Left lung (tissue), 10 donors: ENCODE results near the gene COL6A1. TPM values are rescaled to one million over a fixed set of nuclear protein-coding genes. Genes with fewer than 3 reads are reported as not detected.

Source experiments
- ATAC-seq: fragments of 200-7000 bp; cut with Tn5 transposase; one replicate; pipeline ENCODE4 v1.9.1; 2020; ENCODE audit warnings: moderate library complexity
- DNase-seq, 4 donors: peaks; one replicate each; pipeline ENCODE4 v3.0.0-alpha.2; 2013 to 2020
- H3K27ac ChIP-seq, 2 donors: fragments of 200-600 bp; sonication (generic) in 1 of 2; one replicate each; pipeline versions ENCODE4 v1.5.0 to v1.8.0; 2020 to 2021
- H3K27me3 ChIP-seq, 2 donors: fragments of 200-600 bp; sonication (generic) in 1 of 2; one replicate each; pipeline versions ENCODE4 v1.5.0 to v1.8.0; 2020 to 2021
- H3K36me3 ChIP-seq, 2 donors: fragments of 200-600 bp; sonication (generic) in 1 of 2; one replicate each; pipeline versions ENCODE4 v1.5.0 to v1.8.0; 2020 to 2021
- H3K4me1 ChIP-seq, 2 donors: fragments of 200-600 bp; one replicate each; pipeline ENCODE4 v1.8.0; 2021
- H3K4me3 ChIP-seq, 2 donors: fragments of 200-600 bp; sonication (generic) in 1 of 2; one replicate each; pipeline versions ENCODE4 v1.5.0 to v1.8.0; 2020 to 2021; ENCODE audit warnings: mild to moderate bottlenecking in 1 of 2
- H3K9me3 ChIP-seq, 2 donors: fragments of 200-600 bp; sonication (generic) in 1 of 2; one replicate each; pipeline versions ENCODE4 v1.5.0 to v1.8.0; 2020 to 2021
- CTCF ChIP-seq, 2 donors: fragments of 200-600 bp; sonication (generic) in 1 of 2; IDR thresholded peaks; one replicate each; pipeline versions ENCODE4 v1.5.0 to v1.8.0; 2021; ENCODE audit warnings: antibody characterized with exemption in 2 of 2
- intact Hi-C, 2 donors: fragments of 100-400 bp; cut with DNase I; formaldehyde crosslinking; loops; one replicate each; pipeline versions ENCODE4 v1.11.2 to v1.14.2; 2022
- polyA plus RNA-seq, 6 donors: library from polyadenylated mRNA; unstranded; fragments of 120-200 nt; gene quantifications; one replicate each; pipeline ENCODE4 v1.2.1, GENCODE V29; 2013; ENCODE audit not compliant: insufficient read length in 6 of 6
- total RNA-seq, 2 donors: library from RNA; stranded (reverse); fragmentation: NEBNext Ultra II Directional; extraction: Animal tissue kit (Norgen Biotek cat#: 25700); gene quantifications; one replicate each; pipeline ENCODE4 v1.2.1, GENCODE V29; 2021
- donor health status: DM: no; HTN: yes; CAD: no.
- donor health status: DM: no; HTN: no; CAD: no.

COL6A1 gene
- total and polyA plus RNA-seq, 8 donors = 272 to 574 (median 341) TPM

GRCh38 chr21:46008893-46009621, 27.5 kb downstream of the COL6A1 start:
- intact Hi-C loops = no loop called here
- Histone ChIP-seq H3K4me1 (no peaks in the 10 kb centered on the region), H3K36me3 (no peaks in the 10 kb centered on the region), H3K4me3 (no peak overlapping the region), H3K27ac (no peak overlapping the region), H3K9me3 (peaks cover 0 to 19% of the 10 kb centered on the region in 2 donors), H3K27me3 (no peaks in the 10 kb centered on the region)
- ATAC-seq (no peak), DNase-seq (no peak)
- no peak for TF ChIP-seq CTCF (IDR thresholded peaks at IDR 0.05)

GRCh38 chr21:46009951-46010705, 28.6 kb downstream of the COL6A1 start:
- intact Hi-C loops = no loop called here
- peak in 2 of 4 donors; percentile 47 to 67 for DNase-seq
- TF ChIP-seq CTCF (IDR thresholded peaks at IDR 0.05) = no peak
- Histone ChIP-seq H3K4me1 (no peaks in the 10 kb centered on the region), H3K27ac (no peak overlapping the region), H3K36me3 (no peaks in the 10 kb centered on the region), H3K9me3 (peaks cover 0 to 19% of the 10 kb centered on the region in 2 donors), H3K4me3 (no peak overlapping the region), H3K27me3 (no peaks in the 10 kb centered on the region)
- no peak for ATAC-seq

- Histone ChIP-seq H3K4me1 (no peaks in the 10 kb centered on the region), H3K27me3 (no peaks in the 10 kb centered on the region), H3K4me3 (no peak overlapping the region), H3K27ac (no peak overlapping the region), H3K9me3 (peaks cover 0 to 18% of the 10 kb centered on the region in 2 donors), H3K36me3 (no peaks in the 10 kb centered on the region)
- intact Hi-C loops = no loop called here
- no peak for ATAC-seq
- no peak for DNase-seq
- TF ChIP-seq CTCF (IDR thresholded peaks at IDR 0.05) = no peak
Measured at GRCh38 chr21:46011267-46011967, 29.8 kb downstream of the COL6A1 start.

GRCh38 chr21:46012154-46012553, 30.6 kb downstream of the COL6A1 start:
- Histone ChIP-seq H3K4me3 (no peak overlapping the region), H3K27ac (no peak overlapping the region), H3K9me3 (peaks cover 0 to 10% of the 10 kb centered on the region in 2 donors), H3K36me3 (no peaks in the 10 kb centered on the region), H3K4me1 (no peaks in the 10 kb centered on the region), H3K27me3 (no peaks in the 10 kb centered on the region)
- DNase-seq (no peak), ATAC-seq (no peak)
- intact Hi-C loops = no loop called here
- no peak for TF ChIP-seq CTCF (IDR thresholded peaks at IDR 0.05)

GRCh38 chr21:46014828-46015227, 33.3 kb downstream of the COL6A1 start:
- DNase-seq (no peak), ATAC-seq (no peak)
- Histone ChIP-seq H3K36me3 (no peaks in the 10 kb centered on the region), H3K4me3 (no peak overlapping the region), H3K4me1 (no peaks in the 10 kb centered on the region), H3K27ac (no peak overlapping the region), H3K27me3 (peaks cover 6 to 7% of the 10 kb centered on the region in 2 donors), H3K9me3 (no peaks in the 10 kb centered on the region)
- no peak for TF ChIP-seq CTCF (IDR thresholded peaks at IDR 0.05)
- intact Hi-C loops = no loop called here
